Fibroblast of skin of back (primary cell): Measurements from ENCODE around the gene PRDM1.

ENCODE experiments used
- DNase-seq: peaks from one replicate; pipeline ENCODE4 v3.0.0-alpha.2; 2013

Gene PRDM1

DNA sequence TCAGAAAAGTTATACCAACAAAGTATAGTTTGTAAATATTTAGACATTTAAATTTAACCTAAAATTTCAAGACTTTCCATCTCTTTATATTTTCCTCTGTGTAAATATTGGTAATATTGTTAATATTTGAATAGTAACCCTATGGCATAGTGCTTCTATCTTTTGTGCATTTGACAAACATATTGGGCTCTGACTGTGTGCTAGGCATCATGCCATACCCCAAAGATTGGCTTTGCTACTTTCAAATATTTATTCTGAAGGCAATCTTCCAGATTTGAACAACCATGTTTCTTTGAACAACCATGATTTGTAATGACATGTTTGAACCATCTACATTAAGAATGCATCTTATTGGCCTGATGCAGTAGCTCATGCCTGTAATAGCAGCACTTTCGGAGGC, 15.5 kb upstream of the PRDM1 start:
- no peak for DNase-seq

DNA sequence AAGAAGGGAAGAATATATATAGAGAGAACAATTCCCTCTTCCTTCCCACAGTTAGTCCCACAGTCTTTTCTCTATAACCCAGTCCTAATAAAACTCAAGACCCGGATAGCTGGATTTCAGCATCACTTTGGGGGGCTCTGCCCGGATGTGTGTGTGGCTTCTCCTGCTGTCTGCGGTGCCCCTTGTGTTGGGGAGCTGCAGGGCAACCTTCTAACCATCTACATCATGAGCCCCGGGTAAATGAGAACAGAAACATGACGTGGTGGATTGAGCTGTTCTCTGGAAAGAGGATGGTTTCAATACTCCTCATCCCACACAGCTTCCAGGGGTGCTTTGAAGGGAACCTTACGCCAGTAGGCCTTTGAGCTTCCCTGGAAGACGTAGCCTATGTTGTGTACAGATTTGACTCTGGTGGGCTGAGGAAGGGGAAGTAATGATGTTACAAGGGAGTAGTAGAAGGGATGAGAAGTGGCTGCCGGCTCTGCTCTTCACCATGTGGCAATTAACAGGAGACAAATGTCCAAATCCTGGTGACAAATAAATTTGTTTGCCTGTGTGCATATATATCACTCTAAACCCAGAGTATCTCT, 13.5 kb upstream of the PRDM1 start:
- no peak for DNase-seq

DNA sequence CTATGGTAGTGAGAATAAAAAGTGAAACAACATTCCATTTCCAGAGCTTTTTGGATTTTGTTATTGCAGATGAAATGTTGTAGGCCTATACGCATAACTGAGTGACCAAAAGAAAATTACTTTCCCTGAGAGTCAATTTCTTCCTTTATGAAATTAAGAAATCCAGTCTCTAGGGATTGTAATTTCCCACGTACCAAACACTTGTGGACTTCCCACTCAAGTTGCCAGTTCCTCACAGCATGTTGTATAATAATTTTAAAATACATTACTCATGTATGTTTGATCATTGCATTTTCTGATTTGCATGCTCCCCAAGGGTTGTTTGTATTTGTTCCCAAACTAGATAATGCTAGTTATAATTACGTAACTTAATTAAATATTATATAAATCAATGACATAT, 12.0 kb upstream of the PRDM1 start:
- no peak for DNase-seq

DNA sequence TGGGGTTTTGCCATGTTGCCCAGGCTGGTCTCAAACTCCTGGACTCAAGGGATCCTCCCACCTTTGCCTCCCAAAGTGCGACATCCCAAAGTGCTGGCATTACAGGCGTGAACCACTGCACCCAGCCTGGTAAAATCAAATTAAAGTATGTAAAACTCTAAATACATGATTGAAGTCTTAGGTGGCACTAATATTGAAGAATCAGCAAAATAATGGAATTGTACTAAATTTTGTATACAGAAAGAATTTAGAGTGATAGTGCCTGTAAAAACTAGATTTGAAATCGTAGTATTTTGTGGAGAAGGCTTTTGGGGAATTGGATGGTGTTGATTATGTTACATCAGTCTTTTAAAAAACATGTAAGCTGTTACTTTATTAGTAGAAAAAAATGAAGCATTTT, 10.0 kb upstream of the PRDM1 start:
- DNase-seq: no peak

DNA sequence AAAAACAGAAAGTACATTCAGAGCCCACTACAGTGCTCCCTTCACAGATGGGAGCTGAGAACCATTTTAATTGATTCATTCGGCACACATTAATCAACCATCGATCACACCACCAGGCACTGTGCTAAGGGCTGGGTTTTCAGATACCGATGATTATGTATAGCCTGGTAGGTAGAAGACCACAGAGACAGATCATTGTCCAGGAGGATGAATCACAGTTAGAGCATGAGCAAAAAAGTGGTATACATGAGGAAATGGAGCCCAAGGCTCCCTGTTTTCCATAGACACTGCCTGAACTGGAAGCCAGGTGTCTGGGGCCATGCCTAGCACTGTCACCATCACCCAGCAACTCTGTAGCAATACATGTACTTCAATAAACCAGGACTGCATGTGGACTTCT, 9.0 kb upstream of the PRDM1 start:
- no peak for DNase-seq

DNA sequence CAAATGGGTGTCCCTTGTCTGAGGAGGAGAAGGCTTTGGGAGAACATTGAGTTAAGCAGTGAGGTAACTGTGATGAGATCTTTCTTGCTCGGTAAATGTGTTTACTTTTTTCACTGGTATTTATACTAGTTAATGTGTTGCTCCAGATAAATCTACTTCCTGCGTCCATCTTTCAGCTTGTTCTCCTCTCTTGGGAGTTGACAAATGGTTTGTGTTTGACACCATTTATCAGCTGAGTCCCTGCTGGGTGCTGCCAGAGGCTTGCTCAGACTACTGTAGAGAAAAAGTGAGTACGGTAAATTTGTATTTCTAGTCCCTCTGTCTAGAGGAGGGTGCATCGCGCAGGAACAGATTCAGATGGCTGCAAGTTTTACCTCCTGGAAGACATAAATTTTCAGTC, 8.3 kb upstream of the PRDM1 start:
- no peak for DNase-seq

DNA sequence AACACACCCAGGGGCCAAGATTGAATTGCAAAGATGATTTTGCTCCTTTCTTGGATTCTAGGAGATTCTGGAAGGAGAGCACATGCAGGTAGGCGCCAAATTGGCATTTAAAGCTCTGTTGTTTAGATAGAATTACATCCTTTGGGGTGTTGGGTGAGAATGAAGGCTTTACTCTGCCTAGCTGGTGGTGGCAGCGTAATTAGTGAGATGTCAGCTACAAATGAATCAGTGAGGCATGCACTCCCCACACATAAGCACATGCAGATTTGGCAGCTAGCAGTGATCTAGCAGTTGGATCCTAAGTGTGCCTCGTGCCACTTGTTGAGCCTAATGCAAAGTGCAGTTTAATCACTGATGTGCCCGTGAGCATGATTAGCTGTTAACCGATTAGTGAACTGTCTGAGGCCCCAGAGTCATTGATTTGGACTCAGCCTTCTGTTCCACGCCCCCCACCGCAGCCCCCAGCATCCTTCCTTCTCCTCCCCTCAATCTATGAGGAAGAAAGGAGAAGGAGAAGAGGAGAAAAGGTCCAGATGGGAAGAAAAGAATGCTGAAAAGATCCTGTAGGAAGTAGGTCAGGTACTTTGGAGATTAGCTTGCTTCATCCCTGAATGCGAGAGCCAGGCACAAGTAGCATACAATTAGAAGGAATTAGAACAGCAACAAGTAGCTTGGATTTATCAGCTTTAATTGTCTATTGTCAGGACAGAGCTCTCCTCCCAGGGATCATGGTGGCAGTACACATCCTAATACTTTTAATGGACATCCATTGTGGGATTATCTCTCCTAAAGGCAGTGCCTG, 6.0 kb upstream of the PRDM1 start:
- no peak for DNase-seq

DNA sequence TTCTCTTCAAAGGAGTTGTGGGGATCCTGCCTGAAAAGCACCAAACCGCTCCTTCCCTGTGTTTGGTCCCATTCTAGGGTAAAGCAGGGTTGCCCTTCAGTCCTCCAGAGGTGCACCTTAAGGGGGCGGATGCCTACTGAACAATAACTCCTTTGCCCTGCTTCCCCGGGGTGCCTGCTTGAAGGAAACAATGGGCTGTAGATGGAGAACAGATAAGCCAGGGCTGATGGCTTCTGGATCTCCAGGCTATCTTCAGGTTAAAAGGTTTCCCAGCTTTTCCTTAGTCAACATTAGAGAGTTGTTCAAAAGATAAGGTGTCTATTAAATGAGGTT, 5.4 kb upstream of the PRDM1 start:
- DNase-seq: no peak

DNA sequence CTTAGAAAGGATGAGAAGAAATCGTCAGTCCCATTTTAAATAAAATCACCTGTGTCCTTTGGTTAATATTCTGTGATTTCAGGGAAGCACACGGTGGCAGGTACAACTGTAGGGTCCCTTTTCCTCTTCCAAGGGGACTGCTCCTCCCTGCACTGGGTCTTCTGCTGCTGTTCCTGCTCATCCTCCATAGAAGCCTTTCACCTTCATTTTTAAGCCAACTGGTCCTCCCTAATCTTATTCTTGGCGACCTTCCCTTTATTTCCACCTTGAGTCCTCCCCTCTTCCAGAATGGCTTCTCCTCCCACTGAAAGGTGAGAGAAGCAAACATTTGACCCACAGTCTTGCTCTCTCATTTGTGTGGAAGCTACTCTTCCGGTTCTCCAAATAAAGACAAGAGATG, 4.4 kb upstream of the PRDM1 start:
- no peak for DNase-seq

DNA sequence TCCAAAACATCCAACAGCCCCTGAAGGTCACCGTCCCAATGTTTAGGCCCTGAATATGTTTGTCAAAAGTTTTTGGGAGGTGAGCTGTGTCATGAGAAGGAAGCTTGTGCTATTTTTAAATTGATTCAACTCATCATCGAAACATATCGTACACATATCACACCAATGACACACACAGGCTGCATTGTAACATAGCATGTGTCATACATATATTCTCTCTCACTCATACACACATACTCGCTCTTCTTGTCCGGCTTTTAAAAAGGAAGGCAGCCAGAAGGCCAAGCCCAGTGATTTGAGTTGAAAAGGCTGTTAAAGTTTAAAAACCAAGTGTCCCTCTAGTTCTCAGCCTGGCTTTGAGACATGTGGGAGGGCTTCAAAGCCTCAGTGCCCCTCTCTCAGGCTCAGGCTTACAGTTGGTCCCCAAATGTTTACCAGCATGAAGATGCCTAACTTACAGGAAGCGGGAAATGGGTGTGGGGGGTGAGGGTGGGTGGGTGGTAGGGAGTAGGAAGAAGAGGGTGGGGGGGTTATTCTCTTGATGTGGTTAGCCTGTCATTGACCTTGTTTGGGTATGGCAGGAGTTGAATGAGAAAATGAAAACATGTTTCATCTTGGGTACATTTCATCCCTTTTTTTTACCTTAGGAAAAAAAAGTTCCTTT, 3.3 kb upstream of the PRDM1 start:
- peak; percentile 90 for DNase-seq

DNA sequence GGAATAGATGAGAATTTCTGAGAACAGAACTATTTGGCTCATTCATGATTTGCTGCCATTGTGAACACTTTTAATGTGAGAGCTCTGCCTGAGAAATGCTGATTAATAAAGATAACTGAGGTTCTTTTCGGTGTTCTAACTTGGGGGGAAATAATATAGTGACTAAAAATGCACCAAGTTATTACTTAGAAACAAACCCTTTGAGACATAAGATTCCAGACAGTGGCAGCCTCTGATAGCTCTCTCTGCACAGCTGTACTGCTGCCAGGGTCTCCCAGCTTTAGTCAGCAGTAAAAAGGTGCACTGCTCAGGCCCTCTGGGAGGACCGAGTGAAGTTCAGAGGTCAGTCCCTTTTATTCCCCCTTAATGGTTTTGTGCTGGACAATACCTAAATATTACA, 2.5 kb upstream of the PRDM1 start:
- no peak for DNase-seq

DNA sequence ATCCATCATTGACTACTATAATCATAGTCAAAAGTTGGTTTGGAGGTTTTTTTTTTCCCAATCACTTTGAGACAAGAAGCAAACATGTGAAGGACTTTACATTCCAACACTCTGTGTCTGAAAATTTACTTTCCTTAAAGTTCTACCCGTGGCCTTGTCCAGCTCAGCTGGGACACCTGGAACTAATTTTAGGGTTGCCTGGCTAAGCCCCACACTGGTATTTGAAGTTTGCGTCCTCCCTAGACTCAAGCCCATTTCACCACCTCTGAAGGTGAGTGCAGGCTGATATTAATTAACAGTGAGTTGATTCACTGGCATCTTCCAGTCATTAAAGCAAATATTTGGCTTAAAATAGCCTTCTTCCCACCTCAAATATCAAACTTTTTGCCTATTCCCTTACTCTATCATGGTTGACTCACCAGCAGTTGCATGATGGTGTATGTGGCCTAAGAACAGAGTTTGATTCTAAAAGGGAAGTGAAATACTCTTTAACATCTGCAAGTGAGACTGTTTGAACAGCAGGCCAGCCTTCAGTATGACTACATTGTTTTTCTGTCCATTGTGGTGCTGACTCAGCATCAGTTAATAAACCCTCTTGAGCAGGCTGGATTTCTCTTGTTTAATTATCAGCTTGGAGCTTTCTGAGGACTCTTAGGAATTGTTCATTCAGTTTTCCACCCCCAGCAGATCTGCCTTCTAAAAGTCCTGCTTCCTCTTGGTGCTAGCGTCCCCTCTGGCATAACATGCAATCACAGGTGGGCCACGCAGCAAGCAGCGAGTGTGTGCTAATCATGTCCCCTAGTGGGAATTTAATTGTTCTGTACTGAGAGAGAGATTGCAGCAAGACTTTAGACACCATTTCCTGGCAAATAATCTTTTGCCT, 1.8 kb upstream of the PRDM1 start:
- DNase-seq: peak; percentile 74

DNA sequence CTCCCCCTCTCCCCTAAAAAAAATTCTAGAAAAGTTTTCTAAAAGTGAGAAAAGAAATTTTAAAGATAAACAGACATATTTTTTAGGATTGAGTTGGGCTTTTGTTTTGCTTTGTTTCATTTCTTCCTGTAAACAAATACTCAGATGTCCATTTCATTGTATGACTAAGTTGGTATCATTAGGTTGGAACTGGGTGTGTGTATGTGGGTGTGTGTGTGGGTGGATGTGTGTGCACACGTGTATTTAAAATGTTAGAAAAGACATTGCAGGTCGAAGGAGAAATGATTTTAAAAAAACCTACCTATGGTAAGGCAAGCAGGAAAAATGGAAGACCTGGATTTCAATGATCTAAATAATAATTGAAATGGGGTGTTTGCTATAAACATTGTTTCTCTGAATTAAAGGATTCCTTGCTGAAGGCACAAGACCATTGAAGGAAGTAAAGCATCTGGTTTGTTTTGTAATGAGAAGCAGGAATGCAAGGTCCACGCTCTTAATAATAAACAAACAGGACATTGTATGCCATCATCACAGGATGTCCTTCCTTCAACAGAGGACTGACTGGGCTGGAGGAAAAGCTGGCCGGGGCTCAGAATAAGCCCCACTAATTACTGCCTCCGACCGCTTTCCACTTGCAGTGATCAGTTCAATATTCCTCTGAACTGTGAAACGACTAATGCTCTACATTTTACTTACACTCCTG, 996 bp upstream of the PRDM1 start:
- DNase-seq: no peak

DNA sequence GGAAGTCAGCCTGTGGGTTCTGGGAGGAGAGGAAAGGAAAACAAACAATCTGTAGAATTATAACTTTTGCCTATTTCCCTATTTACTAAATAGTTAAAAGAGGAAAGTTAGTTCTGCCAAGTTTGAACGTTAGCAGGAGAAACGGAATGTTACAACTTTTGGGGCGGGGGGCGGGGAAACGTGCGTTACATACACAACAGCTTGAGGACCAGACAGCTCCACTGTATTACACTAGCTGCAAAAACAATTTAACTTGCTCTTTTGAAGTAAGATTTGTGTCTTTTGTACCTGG, 498 bp upstream of the PRDM1 start:
- DNase-seq: no peak

DNA sequence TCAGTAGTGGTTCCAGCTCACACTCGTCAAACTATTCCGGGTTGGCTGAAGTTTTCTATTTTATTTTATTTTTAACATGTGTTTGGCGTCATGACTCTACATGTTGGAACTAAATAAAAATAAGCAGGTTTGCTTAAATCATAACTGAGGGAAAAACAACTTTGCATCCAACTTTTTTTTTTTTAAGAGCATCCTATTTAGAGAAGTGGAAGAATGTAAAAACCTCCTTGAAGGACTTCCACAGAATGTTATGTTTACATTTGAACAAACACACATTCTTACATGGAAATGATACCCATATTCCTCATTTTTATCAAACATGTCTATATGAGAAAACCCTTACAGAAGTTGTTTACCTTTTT, 659 bp downstream of the PRDM1 start:
- no peak for DNase-seq

DNA sequence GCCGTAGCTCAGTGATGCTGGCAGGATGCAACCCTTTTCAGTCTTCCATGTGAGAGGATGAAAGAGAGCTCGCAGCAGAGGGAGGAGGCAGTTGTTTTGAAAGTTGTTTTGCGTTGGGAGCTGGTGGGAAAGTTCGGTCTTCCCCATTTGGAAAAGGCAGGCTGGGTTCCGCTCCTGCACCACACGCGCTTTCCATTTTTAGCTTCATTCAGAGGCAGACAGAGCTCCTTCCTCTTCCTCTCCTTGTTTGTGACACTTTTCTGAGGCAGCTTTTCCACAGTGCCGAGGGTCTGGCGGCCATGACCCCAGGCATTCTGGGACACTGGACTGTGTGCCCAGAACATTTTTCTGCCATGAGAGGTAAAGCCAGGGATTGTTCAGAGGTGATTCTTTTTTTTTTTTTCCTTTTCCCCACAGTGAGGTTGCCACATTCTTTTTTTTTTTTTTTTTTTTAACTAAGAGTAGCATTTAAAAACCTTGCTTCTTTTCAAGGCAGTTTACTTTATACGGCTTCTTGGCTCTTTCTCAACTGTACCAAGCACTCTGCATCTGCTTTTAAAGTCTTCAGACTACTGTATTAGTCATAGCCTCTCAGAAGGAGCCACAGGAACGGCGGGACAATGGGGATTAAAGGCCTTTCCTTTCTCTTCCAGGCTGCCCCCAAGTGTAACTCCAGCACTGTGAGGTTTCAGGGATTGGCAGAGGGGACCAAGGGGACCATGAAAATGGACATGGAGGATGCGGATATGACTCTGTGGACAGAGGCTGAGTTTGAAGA, 1.6 kb downstream of the PRDM1 start:
- peak; percentile 74 for DNase-seq

DNA sequence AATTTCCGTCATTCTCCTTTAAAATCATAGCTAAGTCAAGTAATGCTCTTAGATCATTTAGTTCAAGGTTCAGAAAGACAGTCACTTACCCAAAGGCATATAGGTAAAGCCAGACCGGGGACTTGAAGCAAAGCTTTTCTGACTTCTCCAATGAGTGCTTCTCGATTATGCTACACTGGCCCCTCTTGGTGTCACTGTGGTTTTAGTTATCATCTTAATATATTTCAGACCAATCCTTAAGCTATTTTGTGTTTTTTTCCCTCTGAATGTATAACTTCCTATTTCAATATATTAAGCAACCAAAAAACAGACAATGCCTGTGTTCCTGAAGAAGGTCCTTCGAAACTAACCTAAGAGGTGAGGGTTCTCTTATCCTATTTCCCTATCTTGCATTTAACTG, 3.9 kb downstream of the PRDM1 start:
- peak; percentile 54 for DNase-seq

DNA sequence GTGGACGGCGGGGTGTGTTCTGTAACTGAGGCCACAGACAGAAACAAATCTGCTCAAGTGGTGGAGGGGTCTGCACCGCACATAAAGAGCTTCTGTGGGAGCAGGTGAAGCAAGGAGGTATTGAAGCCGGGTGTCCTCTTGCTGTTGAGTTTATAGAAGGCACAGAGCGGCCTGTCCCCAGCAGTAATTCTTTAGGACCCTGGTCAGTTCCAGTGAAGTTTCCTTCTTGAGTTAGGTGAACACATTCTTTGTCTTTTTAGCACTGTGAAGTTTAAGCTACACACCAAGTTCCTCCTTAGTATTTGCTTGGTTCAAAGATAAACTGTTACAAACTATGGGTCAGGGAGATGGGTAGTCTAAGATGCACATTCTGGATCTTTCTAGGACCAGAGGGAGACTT, 6.1 kb downstream of the PRDM1 start:
- DNase-seq: no peak

DNA sequence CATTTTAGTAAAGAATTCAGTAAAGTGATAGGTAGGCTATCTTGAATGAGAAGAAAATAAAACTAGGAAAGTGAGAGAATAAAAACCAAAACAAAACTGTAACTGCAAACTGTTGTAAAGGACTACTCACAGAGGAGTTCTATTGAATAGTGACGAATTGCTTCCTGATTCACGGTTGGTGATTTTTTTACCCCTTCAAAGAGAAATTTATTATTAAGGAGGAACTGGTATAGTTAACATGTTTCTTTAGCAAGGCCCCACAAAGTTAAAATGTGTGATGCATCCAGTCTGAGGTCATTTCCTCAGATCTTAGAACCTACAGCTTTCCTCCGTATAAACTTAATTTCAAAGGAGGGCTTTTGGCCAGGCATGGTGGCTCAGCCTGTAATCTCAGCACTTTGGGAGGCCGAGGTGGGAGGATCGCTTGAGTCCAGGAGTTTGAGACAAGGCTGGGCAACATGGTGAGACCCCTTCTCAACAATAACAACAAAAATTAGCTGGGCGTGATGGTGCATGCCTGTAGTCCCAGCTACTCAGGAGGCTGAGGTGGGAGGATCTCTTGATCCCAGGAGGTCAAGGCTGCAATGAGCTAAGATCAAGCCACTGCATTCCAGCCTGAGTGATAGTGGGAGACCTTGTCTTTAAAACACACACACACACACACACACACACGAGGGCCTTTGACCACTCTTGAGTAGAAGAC, 8.3 kb downstream of the PRDM1 start:
- no peak for DNase-seq

DNA sequence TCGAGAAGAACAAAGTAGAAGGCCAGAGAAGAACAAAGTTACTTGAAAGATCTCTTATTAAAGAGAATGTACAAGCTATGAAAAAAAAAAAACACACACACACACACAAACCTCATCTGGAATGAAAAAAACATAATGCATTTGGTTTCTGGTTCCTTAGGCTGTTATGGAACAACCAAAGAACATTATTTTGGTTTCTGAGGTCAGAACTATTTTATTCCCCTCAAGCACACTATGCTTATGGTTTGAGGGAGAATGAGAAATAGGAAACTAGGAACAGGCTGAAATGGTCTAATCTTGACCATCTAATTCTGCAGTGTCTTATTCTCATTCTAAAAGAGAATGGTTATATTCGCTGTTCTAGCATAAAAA, 8.8 kb downstream of the PRDM1 start:
- no peak for DNase-seq

DNA sequence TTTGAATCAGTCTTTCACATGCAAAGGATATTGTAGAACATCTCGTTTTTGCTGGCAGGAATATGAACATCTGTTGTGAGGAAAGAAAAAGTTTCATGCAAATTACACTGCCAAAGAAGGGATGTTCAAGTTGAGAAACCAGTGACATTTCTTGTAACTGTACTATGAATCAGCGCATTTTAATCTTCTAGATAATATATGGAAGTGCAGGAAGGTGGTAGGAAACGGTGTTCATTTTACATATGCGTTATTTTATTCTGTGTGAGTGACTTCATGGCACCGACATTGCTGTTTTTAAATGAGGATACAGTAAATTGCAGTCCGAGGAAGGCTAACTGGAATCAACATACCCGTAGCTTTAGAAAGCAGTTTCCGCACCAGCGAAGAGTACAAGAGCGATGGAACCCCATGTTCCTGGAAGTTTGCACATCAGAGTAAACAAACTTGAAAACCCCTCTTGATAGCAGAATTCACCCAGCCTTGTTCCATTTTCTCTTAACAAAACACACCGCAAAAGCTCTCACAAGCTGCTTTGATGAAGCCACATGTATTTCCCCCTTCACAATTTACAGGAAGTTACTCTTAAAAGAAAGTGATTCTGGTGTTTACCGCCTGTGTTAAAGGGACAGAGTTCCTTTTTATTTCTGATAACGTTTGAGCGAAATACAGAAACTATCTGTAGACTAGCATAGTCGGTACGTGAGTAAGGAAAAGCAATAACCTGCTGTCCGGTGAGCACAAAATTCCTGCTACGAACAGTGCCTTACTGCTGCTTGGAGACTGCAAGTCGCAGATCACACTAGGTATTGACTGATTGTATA, 11.5 kb downstream of the PRDM1 start:
- DNase-seq: peak; percentile 27
